ENCODE measurements around the gene GRID1. TPM values are rescaled to one million over a fixed set of nuclear protein-coding genes. Genes with fewer than 3 reads are reported as not detected.

GRID1 gene
- total RNA-seq, 1 experiment from 2014 or later: 0.37 TPM

DNA sequence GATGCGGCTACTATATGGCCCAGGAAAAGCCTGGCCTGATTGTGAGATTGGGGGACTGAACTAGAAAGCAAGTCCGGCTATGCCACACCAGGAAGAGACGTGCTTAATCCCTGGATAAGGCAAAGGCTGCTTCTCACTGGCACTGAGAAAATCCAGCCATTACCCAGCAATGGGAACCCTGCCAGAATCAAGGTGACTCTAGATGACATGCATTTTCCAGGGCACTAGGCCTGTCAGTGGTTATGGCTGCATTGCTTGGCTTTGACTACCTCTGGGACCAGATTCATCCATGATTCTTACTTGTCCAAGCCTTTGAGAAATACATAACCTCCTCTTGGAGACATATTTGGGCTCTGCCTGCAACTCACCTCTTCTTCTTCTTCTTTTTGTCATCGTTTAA lies 317.2 kb downstream of the GRID1 start (continued):
- TF ChIP-seq, protein P1, sequence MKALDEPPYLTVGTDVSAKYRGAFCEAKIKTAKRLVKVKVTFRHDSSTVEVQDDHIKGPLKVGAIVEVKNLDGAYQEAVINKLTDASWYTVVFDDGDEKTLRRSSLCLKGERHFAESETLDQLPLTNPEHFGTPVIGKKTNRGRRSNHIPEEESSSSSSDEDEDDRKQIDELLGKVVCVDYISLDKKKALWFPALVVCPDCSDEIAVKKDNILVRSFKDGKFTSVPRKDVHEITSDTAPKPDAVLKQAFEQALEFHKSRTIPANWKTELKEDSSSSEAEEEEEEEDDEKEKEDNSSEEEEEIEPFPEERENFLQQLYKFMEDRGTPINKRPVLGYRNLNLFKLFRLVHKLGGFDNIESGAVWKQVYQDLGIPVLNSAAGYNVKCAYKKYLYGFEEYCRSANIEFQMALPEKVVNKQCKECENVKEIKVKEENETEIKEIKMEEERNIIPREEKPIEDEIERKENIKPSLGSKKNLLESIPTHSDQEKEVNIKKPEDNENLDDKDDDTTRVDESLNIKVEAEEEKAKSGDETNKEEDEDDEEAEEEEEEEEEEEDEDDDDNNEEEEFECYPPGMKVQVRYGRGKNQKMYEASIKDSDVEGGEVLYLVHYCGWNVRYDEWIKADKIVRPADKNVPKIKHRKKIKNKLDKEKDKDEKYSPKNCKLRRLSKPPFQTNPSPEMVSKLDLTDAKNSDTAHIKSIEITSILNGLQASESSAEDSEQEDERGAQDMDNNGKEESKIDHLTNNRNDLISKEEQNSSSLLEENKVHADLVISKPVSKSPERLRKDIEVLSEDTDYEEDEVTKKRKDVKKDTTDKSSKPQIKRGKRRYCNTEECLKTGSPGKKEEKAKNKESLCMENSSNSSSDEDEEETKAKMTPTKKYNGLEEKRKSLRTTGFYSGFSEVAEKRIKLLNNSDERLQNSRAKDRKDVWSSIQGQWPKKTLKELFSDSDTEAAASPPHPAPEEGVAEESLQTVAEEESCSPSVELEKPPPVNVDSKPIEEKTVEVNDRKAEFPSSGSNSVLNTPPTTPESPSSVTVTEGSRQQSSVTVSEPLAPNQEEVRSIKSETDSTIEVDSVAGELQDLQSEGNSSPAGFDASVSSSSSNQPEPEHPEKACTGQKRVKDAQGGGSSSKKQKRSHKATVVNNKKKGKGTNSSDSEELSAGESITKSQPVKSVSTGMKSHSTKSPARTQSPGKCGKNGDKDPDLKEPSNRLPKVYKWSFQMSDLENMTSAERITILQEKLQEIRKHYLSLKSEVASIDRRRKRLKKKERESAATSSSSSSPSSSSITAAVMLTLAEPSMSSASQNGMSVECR (CRISPR knock-in tag; IDR thresholded peaks at IDR 0.05; ENCODE audit: borderline replicate concordance): no peak
- TF ChIP-seq TCF7 (CRISPR knock-in tag; IDR thresholded peaks at IDR 0.05; ENCODE audit: low read depth) (no peak), NR1H2 (CRISPR knock-in tag; IDR thresholded peaks at IDR 0.05) (no peak), NR3C1 (CRISPR knock-in tag; conservative IDR thresholded peaks at IDR 0.05; ENCODE audit: low read depth) (no peak), NFE2L1 (CRISPR knock-in tag; IDR thresholded peaks at IDR 0.05) (no peak), MXD4 (CRISPR knock-in tag; IDR thresholded peaks at IDR 0.05; ENCODE audit: borderline replicate concordance) (no peak), ETV6 (CRISPR knock-in tag; IDR thresholded peaks at IDR 0.05) (no peak), CREM (CRISPR knock-in tag; IDR thresholded peaks at IDR 0.05) (no peak), FOXP1 (CRISPR knock-in tag; IDR thresholded peaks at IDR 0.05; ENCODE audit: borderline replicate concordance) (no peak), JUN (CRISPR knock-in tag; IDR thresholded peaks at IDR 0.05) (no peak)
- TF ChIP-seq, protein P2, sequence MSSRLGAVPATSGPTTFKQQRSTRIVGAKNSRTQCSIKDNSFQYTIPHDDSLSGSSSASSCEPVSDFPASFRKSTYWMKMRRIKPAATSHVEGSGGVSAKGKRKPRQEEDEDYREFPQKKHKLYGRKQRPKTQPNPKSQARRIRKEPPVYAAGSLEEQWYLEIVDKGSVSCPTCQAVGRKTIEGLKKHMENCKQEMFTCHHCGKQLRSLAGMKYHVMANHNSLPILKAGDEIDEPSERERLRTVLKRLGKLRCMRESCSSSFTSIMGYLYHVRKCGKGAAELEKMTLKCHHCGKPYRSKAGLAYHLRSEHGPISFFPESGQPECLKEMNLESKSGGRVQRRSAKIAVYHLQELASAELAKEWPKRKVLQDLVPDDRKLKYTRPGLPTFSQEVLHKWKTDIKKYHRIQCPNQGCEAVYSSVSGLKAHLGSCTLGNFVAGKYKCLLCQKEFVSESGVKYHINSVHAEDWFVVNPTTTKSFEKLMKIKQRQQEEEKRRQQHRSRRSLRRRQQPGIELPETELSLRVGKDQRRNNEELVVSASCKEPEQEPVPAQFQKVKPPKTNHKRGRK (CRISPR knock-in tag; IDR thresholded peaks at IDR 0.05; ENCODE audit: borderline replicate concordance): no peak

DNA sequence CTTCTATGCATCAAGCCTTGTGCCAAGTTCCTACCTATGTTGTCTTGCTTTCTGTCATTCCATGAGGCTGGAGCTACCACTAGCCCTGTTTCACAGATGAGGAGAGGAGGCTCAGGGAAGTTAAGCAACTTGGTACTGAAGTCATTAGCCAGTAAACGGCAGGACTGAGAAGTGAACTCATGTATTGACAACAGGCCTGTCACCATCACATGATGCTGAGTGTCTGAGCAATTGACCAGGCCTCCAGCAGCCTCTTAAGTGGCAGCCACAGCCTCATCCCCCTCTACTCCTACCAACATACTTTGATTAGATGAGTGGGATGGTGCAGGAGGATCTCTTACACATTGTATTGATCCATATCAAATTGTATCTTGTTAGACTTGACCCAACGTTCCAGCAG lies 317.6 kb downstream of the GRID1 start:
- ChIA-PET POLR2A (no interaction called here), CTCF (no interaction called here)
- DNase-seq (ENCODE audit: low spot score): no peak
- no peak overlapping the region for H3K27ac Mint-ChIP-seq
- no peaks in the 10 kb centered on the region for H3K4me1 Mint-ChIP-seq
- H3K27me3 Mint-ChIP-seq (ENCODE audit: low read depth): no peaks in the 10 kb centered on the region
- H3K4me3 Mint-ChIP-seq: no peak overlapping the region
- H3K9me3 Mint-ChIP-seq: no peaks in the 10 kb centered on the region
- ATAC-seq: no peak
- no peaks in the 10 kb centered on the region for H3K36me3 Mint-ChIP-seq
- TF ChIP-seq TEAD1 (CRISPR knock-in tag; IDR thresholded peaks at IDR 0.05) (no peak), GTF2I (CRISPR knock-in tag; conservative IDR thresholded peaks at IDR 0.05) (no peak), MYBL2 (CRISPR knock-in tag; IDR thresholded peaks at IDR 0.05) (no peak), SMAD4 (CRISPR knock-in tag; IDR thresholded peaks at IDR 0.05) (no peak), JAZF1 (CRISPR knock-in tag; IDR thresholded peaks at IDR 0.05) (no peak), SP1 (CRISPR knock-in tag; conservative IDR thresholded peaks at IDR 0.05) (no peak), SOX15 (CRISPR knock-in tag; IDR thresholded peaks at IDR 0.05) (no peak), NR3C1 (CRISPR knock-in tag; conservative IDR thresholded peaks at IDR 0.05; ENCODE audit: low read depth) (no peak)
- TF ChIP-seq, protein P1 (CRISPR knock-in tag; IDR thresholded peaks at IDR 0.05; ENCODE audit: borderline replicate concordance): no peak
- TF ChIP-seq, protein P3, sequence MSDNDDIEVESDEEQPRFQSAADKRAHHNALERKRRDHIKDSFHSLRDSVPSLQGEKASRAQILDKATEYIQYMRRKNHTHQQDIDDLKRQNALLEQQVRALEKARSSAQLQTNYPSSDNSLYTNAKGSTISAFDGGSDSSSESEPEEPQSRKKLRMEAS (CRISPR knock-in tag; IDR thresholded peaks at IDR 0.05): no peak
- TF ChIP-seq, protein P4, sequence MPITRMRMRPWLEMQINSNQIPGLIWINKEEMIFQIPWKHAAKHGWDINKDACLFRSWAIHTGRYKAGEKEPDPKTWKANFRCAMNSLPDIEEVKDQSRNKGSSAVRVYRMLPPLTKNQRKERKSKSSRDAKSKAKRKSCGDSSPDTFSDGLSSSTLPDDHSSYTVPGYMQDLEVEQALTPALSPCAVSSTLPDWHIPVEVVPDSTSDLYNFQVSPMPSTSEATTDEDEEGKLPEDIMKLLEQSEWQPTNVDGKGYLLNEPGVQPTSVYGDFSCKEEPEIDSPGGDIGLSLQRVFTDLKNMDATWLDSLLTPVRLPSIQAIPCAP (CRISPR knock-in tag; IDR thresholded peaks at IDR 0.05): no peak
- TF ChIP-seq, protein P5, sequence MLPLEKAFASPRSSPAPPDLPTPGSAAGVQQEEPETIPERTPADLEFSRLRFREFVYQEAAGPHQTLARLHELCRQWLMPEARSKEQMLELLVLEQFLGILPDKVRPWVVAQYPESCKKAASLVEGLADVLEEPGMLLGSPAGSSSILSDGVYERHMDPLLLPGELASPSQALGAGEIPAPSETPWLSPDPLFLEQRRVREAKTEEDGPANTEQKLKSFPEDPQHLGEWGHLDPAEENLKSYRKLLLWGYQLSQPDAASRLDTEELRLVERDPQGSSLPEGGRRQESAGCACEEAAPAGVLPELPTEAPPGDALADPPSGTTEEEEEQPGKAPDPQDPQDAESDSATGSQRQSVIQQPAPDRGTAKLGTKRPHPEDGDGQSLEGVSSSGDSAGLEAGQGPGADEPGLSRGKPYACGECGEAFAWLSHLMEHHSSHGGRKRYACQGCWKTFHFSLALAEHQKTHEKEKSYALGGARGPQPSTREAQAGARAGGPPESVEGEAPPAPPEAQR (CRISPR knock-in tag; IDR thresholded peaks at IDR 0.05): no peak
- TF ChIP-seq, protein P6, sequence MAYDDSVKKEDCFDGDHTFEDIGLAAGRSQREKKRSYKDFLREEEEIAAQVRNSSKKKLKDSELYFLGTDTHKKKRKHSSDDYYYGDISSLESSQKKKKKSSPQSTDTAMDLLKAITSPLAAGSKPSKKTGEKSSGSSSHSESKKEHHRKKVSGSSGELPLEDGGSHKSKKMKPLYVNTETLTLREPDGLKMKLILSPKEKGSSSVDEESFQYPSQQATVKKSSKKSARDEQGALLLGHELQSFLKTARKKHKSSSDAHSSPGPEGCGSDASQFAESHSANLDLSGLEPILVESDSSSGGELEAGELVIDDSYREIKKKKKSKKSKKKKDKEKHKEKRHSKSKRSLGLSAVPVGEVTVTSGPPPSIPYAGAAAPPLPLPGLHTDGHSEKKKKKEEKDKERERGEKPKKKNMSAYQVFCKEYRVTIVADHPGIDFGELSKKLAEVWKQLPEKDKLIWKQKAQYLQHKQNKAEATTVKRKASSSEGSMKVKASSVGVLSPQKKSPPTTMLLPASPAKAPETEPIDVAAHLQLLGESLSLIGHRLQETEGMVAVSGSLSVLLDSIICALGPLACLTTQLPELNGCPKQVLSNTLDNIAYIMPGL (CRISPR knock-in tag; IDR thresholded peaks at IDR 0.05): no peak

All from WTC11 (cell line).